Activated CD4-positive, alpha-beta T cell treated with anti-CD3 and anti-CD28 coated beads, Interleukin-2, amount 10 ng/mL, durations not matched to agents 7 days and 5 days (primary cell): ENCODE results near the gene UBE2H. TPM values are rescaled to one million over a fixed set of nuclear protein-coding genes. Genes with fewer than 3 reads are reported as not detected.
"Not testable (repeated sequence)": the region's sequence is repeated elsewhere in the genome, so short reads cannot be mapped to it uniquely, and the experiment has no call there.

Experiments
- CTCF ChIA-PET: fragments of 350-600 bp; sonication (Branson Sonifier 250); formaldehyde crosslinking; loops from one replicate; lab custom pipeline; 2021; ENCODE audit warnings: antibody characterized with exemption; lab: Charles Lee
- POLR2A ChIA-PET: fragments of 350-600 bp; sonication (Branson Sonifier 250); formaldehyde crosslinking; loops from one replicate; lab custom pipeline; 2021; ENCODE audit warnings: antibody characterized with exemption; lab: Charles Lee
- DNase-seq: peaks from one replicate; pipeline ENCODE4 v3.0.0-alpha.2; 2020
- H3K27ac Mint-ChIP-seq: one replicate; pipeline ENCODE4 v1.8.0; 2021; ENCODE audit warnings: mild to moderate bottlenecking, moderate library complexity, mixed read lengths
- H3K27me3 Mint-ChIP-seq: one replicate; pipeline ENCODE4 v1.8.0; 2021; ENCODE audit warnings: mixed read lengths
- H3K36me3 Mint-ChIP-seq: one replicate; pipeline ENCODE4 v1.8.0; 2021; ENCODE audit warnings: low read depth, mixed read lengths
- H3K4me1 Mint-ChIP-seq: one replicate; pipeline ENCODE4 v1.8.0; 2021; ENCODE audit warnings: mixed read lengths
- H3K4me3 Mint-ChIP-seq: one replicate; pipeline ENCODE4 v1.8.0; 2021; ENCODE audit warnings: mild to moderate bottlenecking, moderate library complexity, mixed read lengths
- H3K9me3 Mint-ChIP-seq: one replicate; pipeline ENCODE4 v1.8.0; 2021; ENCODE audit warnings: mixed read lengths
- total RNA-seq, 2 experiments: library from RNA; stranded (reverse); gene quantifications; one replicate each; pipeline ENCODE4 v1.2.3, GENCODE V29; 2021

UBE2H gene
- total RNA-seq, 2 experiments from 2014 or later: 34.9 to 40.3 TPM

GRCh38 chr7:129843365-129843898 is 109.3 kb downstream of the UBE2H start:
- Mint-ChIP-seq H3K4me3 (no peak overlapping the region), H3K4me1 (peaks cover 49% of the 10 kb centered on the region), H3K27ac (peak overlapping the region; percentile 6), H3K27me3 (no peaks in the 10 kb centered on the region), H3K36me3 (peaks cover 12% of the 10 kb centered on the region), H3K9me3 (no peaks in the 10 kb centered on the region)
- POLR2A ChIA-PET: no interaction called here
- no peak for DNase-seq
- CTCF ChIA-PET: interaction anchor here (0.5 to 1.8 kb wide), 6 partner anchors 13 to 606 kb away, joined by 3 to 6 read pairs (median 3); no protein-coding TSS in a partner anchor

- Mint-ChIP-seq H3K36me3 (peaks cover 9% of the 10 kb centered on the region), H3K9me3 (no peaks in the 10 kb centered on the region), H3K4me1 (peaks cover 47% of the 10 kb centered on the region), H3K27me3 (no peaks in the 10 kb centered on the region), H3K4me3 (no peak overlapping the region), H3K27ac (no peak overlapping the region)
- CTCF ChIA-PET: interaction anchor here (0.8 to 2.1 kb wide), 2 partner anchors 11 to 65 kb away, joined by 3 to 7 read pairs; no protein-coding TSS in a partner anchor
- POLR2A ChIA-PET: no interaction called here
- no peak for DNase-seq
Measured at GRCh38 chr7:129841465-129841864, 111.3 kb downstream of the UBE2H start.

GRCh38 chr7:129840757-129841156 is 112.0 kb downstream of the UBE2H start:
- no peak overlapping the region for H3K4me3 Mint-ChIP-seq
- H3K27me3 Mint-ChIP-seq: no peaks in the 10 kb centered on the region
- no peaks in the 10 kb centered on the region for H3K9me3 Mint-ChIP-seq
- CTCF ChIA-PET: interaction anchor here (0.8 to 2.1 kb wide), 2 partner anchors 11 to 65 kb away, joined by 3 to 7 read pairs; no protein-coding TSS in a partner anchor
- no peak for DNase-seq
- peaks cover 43% of the 10 kb centered on the region for H3K4me1 Mint-ChIP-seq
- POLR2A ChIA-PET: no interaction called here
- H3K36me3 Mint-ChIP-seq: peaks cover 11% of the 10 kb centered on the region
- H3K27ac Mint-ChIP-seq: no peak overlapping the region

DNA sequence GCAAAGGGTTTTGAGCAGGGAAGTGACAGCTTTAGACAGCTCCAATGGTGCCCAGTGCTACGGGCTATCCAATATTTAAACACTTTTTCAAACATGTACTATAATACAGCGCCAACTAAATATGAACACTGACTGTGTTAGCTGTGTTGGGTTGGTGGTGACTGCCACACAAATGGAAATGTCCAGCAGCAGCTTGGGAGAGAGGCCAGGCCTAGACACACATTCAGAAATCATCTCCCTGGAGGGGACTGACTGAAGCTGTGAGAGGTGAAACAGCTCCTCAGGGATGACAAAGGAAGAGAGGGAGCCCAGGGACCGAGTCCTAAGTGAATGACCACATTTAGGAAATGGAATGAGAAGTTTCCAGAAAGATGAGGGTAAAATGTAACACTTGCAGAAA is 115.8 kb downstream of the UBE2H start:
- Mint-ChIP-seq H3K27me3 (no peaks in the 10 kb centered on the region), H3K27ac (no peak overlapping the region), H3K9me3 (no peaks in the 10 kb centered on the region), H3K4me3 (no peak overlapping the region), H3K4me1 (peaks cover 17% of the 10 kb centered on the region), H3K36me3 (peaks cover 14% of the 10 kb centered on the region)
- ChIA-PET POLR2A (no interaction called here), CTCF (interaction anchor here (4.5 kb wide), 1 partner anchor 11 kb away, joined by 22 read pairs; no protein-coding TSS in a partner anchor)
- no peak for DNase-seq

DNA sequence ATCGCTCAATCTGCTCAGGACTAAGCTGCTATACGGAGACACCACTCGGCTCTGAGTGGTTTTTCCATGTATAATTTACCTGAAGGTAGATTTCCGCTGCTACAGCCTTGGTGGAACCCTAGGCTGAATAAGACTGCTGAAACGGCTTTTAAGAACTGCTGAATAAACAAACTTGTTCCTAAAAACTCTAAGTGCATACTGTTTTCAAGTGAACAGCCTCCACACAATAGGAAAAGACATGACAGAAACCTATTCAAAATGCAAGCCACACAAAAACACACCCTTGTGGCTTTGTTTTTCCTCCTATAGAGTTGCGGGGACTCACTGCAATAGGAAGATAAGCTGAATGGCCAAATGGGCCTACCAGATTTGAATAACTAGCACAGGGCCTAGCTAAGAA is 117.2 kb downstream of the UBE2H start:
- Mint-ChIP-seq H3K36me3 (peaks cover 14% of the 10 kb centered on the region), H3K9me3 (no peaks in the 10 kb centered on the region), H3K27me3 (no peaks in the 10 kb centered on the region), H3K4me1 (peaks cover 4% of the 10 kb centered on the region), H3K27ac (no peak overlapping the region), H3K4me3 (no peak overlapping the region)
- ChIA-PET POLR2A (no interaction called here), CTCF (interaction anchor here (4.5 kb wide), 1 partner anchor 10 kb away, joined by 22 read pairs; no protein-coding TSS in a partner anchor)
- DNase-seq: no peak

DNA sequence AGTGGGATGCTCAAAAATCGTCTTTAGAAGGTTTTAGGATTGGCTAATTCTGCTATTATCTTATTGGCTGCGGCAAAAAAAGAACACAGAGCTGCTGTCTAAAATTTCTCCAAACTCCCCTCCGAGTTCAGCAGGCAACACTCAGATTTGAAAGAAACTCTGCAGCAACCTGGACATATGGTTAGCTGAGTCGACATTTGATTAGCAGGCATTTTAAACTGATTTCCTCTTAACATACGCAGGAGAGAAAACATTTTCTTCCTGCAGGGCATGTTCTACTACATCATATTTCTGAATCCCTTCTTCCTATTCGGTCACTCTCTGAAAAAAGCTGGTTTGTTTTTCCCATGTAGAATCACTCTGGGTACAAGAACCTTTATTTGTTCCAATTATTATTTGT is 119.4 kb downstream of the UBE2H start:
- POLR2A ChIA-PET, CTCF ChIA-PET, H3K27ac Mint-ChIP-seq, H3K9me3 Mint-ChIP-seq, H3K27me3 Mint-ChIP-seq, H3K36me3 Mint-ChIP-seq, DNase-seq, H3K4me3 Mint-ChIP-seq: not testable (repeated sequence)
- peaks cover 15% of the 10 kb centered on the region for H3K4me1 Mint-ChIP-seq

GRCh38 chr7:129832701-129833227 is 120.0 kb downstream of the UBE2H start:
- Mint-ChIP-seq H3K4me1 (peaks cover 15% of the 10 kb centered on the region), H3K27me3 (no peaks in the 10 kb centered on the region), H3K9me3 (no peaks in the 10 kb centered on the region), H3K4me3 (no peak overlapping the region), H3K27ac (no peak overlapping the region), H3K36me3 (peaks cover 8% of the 10 kb centered on the region)
- no peak for DNase-seq
- ChIA-PET POLR2A (no interaction called here), CTCF (no interaction called here)

DNA sequence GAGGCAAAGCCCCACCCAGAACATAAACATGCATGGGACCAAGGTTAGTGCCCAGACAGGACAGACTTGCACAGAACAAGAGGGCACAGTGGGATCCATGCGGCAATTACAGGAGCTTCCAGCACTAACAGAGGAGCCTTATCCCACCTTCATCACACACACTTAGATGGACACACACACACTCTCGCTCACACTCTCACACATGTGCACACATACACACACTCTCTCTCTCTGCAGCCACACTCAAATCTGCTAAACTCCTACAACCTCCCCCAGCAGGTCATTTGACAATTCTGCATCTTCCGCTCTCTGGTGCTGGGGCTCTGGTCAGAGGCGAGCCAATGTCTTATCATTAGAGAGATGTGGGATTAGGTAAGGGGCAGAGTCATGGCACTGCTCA is 120.5 kb downstream of the UBE2H start:
- Mint-ChIP-seq H3K27ac (no peak overlapping the region), H3K9me3 (no peaks in the 10 kb centered on the region), H3K36me3 (peaks cover 8% of the 10 kb centered on the region), H3K4me3 (no peak overlapping the region), H3K4me1 (peaks cover 15% of the 10 kb centered on the region), H3K27me3 (no peaks in the 10 kb centered on the region)
- CTCF ChIA-PET: interaction anchor here (1.8 kb wide), 1 partner anchor 15 kb away, joined by 5 read pairs; no protein-coding TSS in a partner anchor
- no peak for DNase-seq
- POLR2A ChIA-PET: no interaction called here

GRCh38 chr7:129831424-129832058 is 121.2 kb downstream of the UBE2H start:
- H3K27me3 Mint-ChIP-seq: no peaks in the 10 kb centered on the region
- H3K27ac Mint-ChIP-seq: no peak overlapping the region
- peaks cover 15% of the 10 kb centered on the region for H3K4me1 Mint-ChIP-seq
- POLR2A ChIA-PET: no interaction called here
- H3K36me3 Mint-ChIP-seq: peaks cover 8% of the 10 kb centered on the region
- H3K4me3 Mint-ChIP-seq: no peak overlapping the region
- DNase-seq: no peak
- CTCF ChIA-PET: interaction anchor here (1.8 kb wide), 1 partner anchor 16 kb away, joined by 5 read pairs; no protein-coding TSS in a partner anchor
- no peaks in the 10 kb centered on the region for H3K9me3 Mint-ChIP-seq

DNA sequence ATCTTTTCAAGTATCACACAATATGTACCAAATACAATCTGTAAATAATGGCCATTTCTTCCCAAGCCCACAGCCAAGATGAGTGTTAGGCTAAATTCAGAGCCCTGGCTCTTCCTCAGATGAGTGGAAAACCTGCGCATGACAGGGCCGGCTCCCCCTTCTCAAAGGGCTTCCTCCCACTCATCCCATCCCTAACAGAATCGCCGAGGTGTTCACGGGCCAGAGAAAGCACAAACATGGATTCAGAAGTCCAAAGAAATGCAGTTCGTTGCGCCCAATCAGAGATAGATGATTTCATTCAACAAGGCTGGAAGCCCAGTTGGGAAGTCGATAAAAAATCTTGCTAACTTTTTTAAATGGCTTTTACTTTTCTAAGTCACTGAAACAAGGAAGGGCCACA is 121.8 kb downstream of the UBE2H start:
- Mint-ChIP-seq H3K9me3 (no peaks in the 10 kb centered on the region), H3K4me1 (peaks cover 16% of the 10 kb centered on the region), H3K4me3 (no peak overlapping the region), H3K27ac (no peak overlapping the region), H3K36me3 (peaks cover 6% of the 10 kb centered on the region), H3K27me3 (no peaks in the 10 kb centered on the region)
- DNase-seq: no peak
- CTCF ChIA-PET: interaction anchor here (0.6 to 2.1 kb wide), 9 partner anchors 10 to 463 kb away, joined by 3 to 10 read pairs (median 4); no protein-coding TSS in a partner anchor
- POLR2A ChIA-PET: no interaction called here

- no peaks in the 10 kb centered on the region for H3K9me3 Mint-ChIP-seq
- H3K27ac Mint-ChIP-seq: no peak overlapping the region
- peak; percentile 70 for DNase-seq
- H3K27me3 Mint-ChIP-seq: no peaks in the 10 kb centered on the region
- peaks cover 6% of the 10 kb centered on the region for H3K36me3 Mint-ChIP-seq
- peak overlapping the region; percentile 15 for H3K4me3 Mint-ChIP-seq
- peaks cover 22% of the 10 kb centered on the region for H3K4me1 Mint-ChIP-seq
- ChIA-PET POLR2A (no interaction called here), CTCF (interaction anchor here (0.6 to 2.1 kb wide), 18 partner anchors 11 to 608 kb away, joined by 3 to 10 read pairs (median 4); no protein-coding TSS in a partner anchor)
Measured at GRCh38 chr7:129829737-129830631, 122.8 kb downstream of the UBE2H start.

- no peaks in the 10 kb centered on the region for H3K27me3 Mint-ChIP-seq
- H3K27ac Mint-ChIP-seq: peak overlapping the region; percentile 19
- ChIA-PET POLR2A (interaction anchor here (0.6 kb wide), 1 partner anchor 776 kb away, joined by 7 read pairs; no protein-coding TSS in a partner anchor), CTCF (interaction anchor here (0.8 to 2.1 kb wide), 12 partner anchors 12 to 607 kb away, joined by 3 to 10 read pairs (median 4); no protein-coding TSS in a partner anchor)
- peaks cover 25% of the 10 kb centered on the region for H3K4me1 Mint-ChIP-seq
- no peak overlapping the region for H3K4me3 Mint-ChIP-seq
- DNase-seq: peak; percentile 36
- peaks cover 4% of the 10 kb centered on the region for H3K36me3 Mint-ChIP-seq
- no peaks in the 10 kb centered on the region for H3K9me3 Mint-ChIP-seq
Measured at GRCh38 chr7:129828989-129829736, 123.6 kb downstream of the UBE2H start.
